ENCODE results near the gene DCANP1.

DCANP1 gene

GRCh38 chr5:135399794-135400542 lies 47.2 kb downstream of the DCANP1 start:
- H3K4me1 ChIP-seq (ENCODE audit: control insufficient read depth in 2 of 2, insufficient read depth in 1 of 2, low read depth in 1 of 2, low read length in 2 of 2), result peaks cover 5 to 20% of the 10 kb centered on the region in 2 donors
- peaks cover 0 to 17% (median 5%) of the 10 kb centered on the region in 3 experiments for H3K27me3 ChIP-seq (ENCODE audit: control insufficient read depth in 3 of 3, insufficient read depth in 3 of 3, low read depth in 1 of 3, low read length in 3 of 3)
- H3K36me3 ChIP-seq (replicated peaks in 1 of 2; ENCODE audit: control insufficient read depth in 2 of 2, insufficient read depth in 2 of 2, low read length in 2 of 2), result peaks cover 0 to 24% of the 10 kb centered on the region in 2 donors
- no peak overlapping the region for H2AK5ac ChIP-seq (ENCODE audit: low read depth, low read length)
- no peak overlapping the region for H3K18ac ChIP-seq (ENCODE audit: low read length)
- peaks cover 3% of the 10 kb centered on the region for H3K79me1 ChIP-seq (ENCODE audit: low read depth, low read length)
- peak overlapping the region; percentile 94 to 98 for H3K4me3 ChIP-seq (ENCODE audit: low read length in 2 of 2)
- no peaks in the 10 kb centered on the region for H3K9me3 ChIP-seq (replicated peaks in 1 of 2; ENCODE audit: control insufficient read depth in 2 of 2, insufficient read depth in 1 of 2, low read depth in 1 of 2, low read length in 2 of 2)
- peak overlapping the region; percentile 97 for H2AFZ ChIP-seq (ENCODE audit: low read length)
- H3K14ac ChIP-seq (ENCODE audit: low read length), result no peak overlapping the region
- no CpG with 5 or more reads among the region's 25 CpGs for WGBS, 2 donors (ENCODE audit: extremely low coverage in 2 of 2, insufficient read length in 2 of 2, insufficient replicate concordance in 1 of 2)
- no peak overlapping the region for H3K23ac ChIP-seq (ENCODE audit: low read depth, low read length, poor library complexity)
- no peak overlapping the region for H2BK15ac ChIP-seq (ENCODE audit: low read length)
- no peak overlapping the region for H2BK5ac ChIP-seq (ENCODE audit: low read length)
- H2BK12ac ChIP-seq (ENCODE audit: low read length), result no peak overlapping the region
- no peak overlapping the region for H3K4ac ChIP-seq (ENCODE audit: low read length)
- no peak for DNase-seq (ENCODE audit: low spot score)
- H3K9ac ChIP-seq (ENCODE audit: low read depth, low read length, poor library complexity), result peak overlapping the region; percentile 91
- H3K4me2 ChIP-seq (ENCODE audit: insufficient read depth, low read length, poor library complexity, severe bottlenecking), result peak overlapping the region; percentile 90
- no peak overlapping the region for H3K27ac ChIP-seq (replicated peaks; ENCODE audit: low read length)
- H2BK120ac ChIP-seq (ENCODE audit: low read depth, low read length), result no peak overlapping the region
- H4K91ac ChIP-seq (ENCODE audit: low read depth, low read length, poor library complexity), result no peak overlapping the region
- no peak overlapping the region for H4K8ac ChIP-seq (ENCODE audit: low read depth, low read length)

GRCh38 chr5:135398855-135399793 lies 48.0 kb downstream of the DCANP1 start, which contains the start of gene MACROH2A1:
MACROH2A1 (minus strand) TSS chr5:135399231; CDS start chr5:135389093, 10,138 bp downstream.
- Histone ChIP-seq H3K4me2 (ENCODE audit: insufficient read depth, low read length, poor library complexity, severe bottlenecking) (peak within 1 kb of the TSS; percentile 90), H3K4me1 (ENCODE audit: control insufficient read depth in 2 of 2, insufficient read depth in 1 of 2, low read depth in 1 of 2, low read length in 2 of 2) (peaks cover 5 to 20% of the 10 kb centered on the region in 2 donors), H2BK12ac (ENCODE audit: low read length) (no peak within 1 kb of the TSS), H2BK5ac (ENCODE audit: low read length) (peak within 1 kb of the TSS; percentile 58), H3K4ac (ENCODE audit: low read length) (no peak within 1 kb of the TSS), H4K91ac (ENCODE audit: low read depth, low read length, poor library complexity) (no peak within 1 kb of the TSS), H3K27ac (replicated peaks; ENCODE audit: low read length) (peak within 1 kb of the TSS; percentile 45), H3K9me3 (replicated peaks in 1 of 2; ENCODE audit: control insufficient read depth in 2 of 2, insufficient read depth in 1 of 2, low read depth in 1 of 2, low read length in 2 of 2) (no peaks in the 10 kb centered on the region), H3K4me3 (ENCODE audit: low read length in 2 of 2) (peak within 1 kb of the TSS; percentile 94 to 98), H2BK15ac (ENCODE audit: low read length) (peak within 1 kb of the TSS; percentile 62), H3K79me1 (ENCODE audit: low read depth, low read length) (peaks cover 3% of the 10 kb centered on the region), H3K18ac (ENCODE audit: low read length) (peak within 1 kb of the TSS; percentile 96), H3K36me3 (replicated peaks in 1 of 2; ENCODE audit: control insufficient read depth in 2 of 2, insufficient read depth in 2 of 2, low read length in 2 of 2) (peaks cover 1 to 30% of the 10 kb centered on the region in 2 donors), H4K8ac (ENCODE audit: low read depth, low read length) (peak within 1 kb of the TSS; percentile 95), H2AK5ac (ENCODE audit: low read depth, low read length) (peak within 1 kb of the TSS; percentile 70), H3K9ac (ENCODE audit: low read depth, low read length, poor library complexity) (peak within 1 kb of the TSS; percentile 91), H2AFZ (ENCODE audit: low read length) (peak within 1 kb of the TSS; percentile 97), H3K27me3 (ENCODE audit: control insufficient read depth in 3 of 3, insufficient read depth in 3 of 3, low read depth in 1 of 3, low read length in 3 of 3) (peaks cover 0 to 17% (median 5%) of the 10 kb centered on the region in 3 experiments), H3K14ac (ENCODE audit: low read length) (peak within 1 kb of the TSS; percentile 95), H3K23ac (ENCODE audit: low read depth, low read length, poor library complexity) (peak within 1 kb of the TSS; percentile 94), H2BK120ac (ENCODE audit: low read depth, low read length) (peak within 1 kb of the TSS; percentile 47)
- DNase-seq (ENCODE audit: low spot score), result peak; percentile 75
- no CpG with 5 or more reads among the region's 109 CpGs for WGBS, 2 donors (ENCODE audit: extremely low coverage in 2 of 2, insufficient read length in 2 of 2, insufficient replicate concordance in 1 of 2)

- peak overlapping the region; percentile 86 for H3K23ac ChIP-seq (ENCODE audit: low read depth, low read length, poor library complexity)
- WGBS, 2 donors (ENCODE audit: extremely low coverage in 2 of 2, insufficient read length in 2 of 2, insufficient replicate concordance in 1 of 2), result no CpG with 5 or more reads among the region's 43 CpGs
- DNase-seq (ENCODE audit: low spot score), result peak; percentile 44
- H3K4ac ChIP-seq (ENCODE audit: low read length), result no peak overlapping the region
- H2BK12ac ChIP-seq (ENCODE audit: low read length), result no peak overlapping the region
- H3K79me1 ChIP-seq (ENCODE audit: low read depth, low read length), result peaks cover 6% of the 10 kb centered on the region
- H3K4me1 ChIP-seq (ENCODE audit: control insufficient read depth in 2 of 2, insufficient read depth in 1 of 2, low read depth in 1 of 2, low read length in 2 of 2), result peaks cover 5 to 21% of the 10 kb centered on the region in 2 donors
- H3K36me3 ChIP-seq (replicated peaks in 1 of 2; ENCODE audit: control insufficient read depth in 2 of 2, insufficient read depth in 2 of 2, low read length in 2 of 2), result peaks cover 5 to 38% of the 10 kb centered on the region in 2 donors
- H2BK15ac ChIP-seq (ENCODE audit: low read length), result no peak overlapping the region
- peak overlapping the region; percentile 58 for H2BK5ac ChIP-seq (ENCODE audit: low read length)
- H3K4me2 ChIP-seq (ENCODE audit: insufficient read depth, low read length, poor library complexity, severe bottlenecking), result peak overlapping the region; percentile 67
- peak overlapping the region; percentile 91 for H3K9ac ChIP-seq (ENCODE audit: low read depth, low read length, poor library complexity)
- H3K14ac ChIP-seq (ENCODE audit: low read length), result no peak overlapping the region
- peak overlapping the region; percentile 45 for H3K27ac ChIP-seq (replicated peaks; ENCODE audit: low read length)
- H3K18ac ChIP-seq (ENCODE audit: low read length), result peak overlapping the region; percentile 96
- H3K27me3 ChIP-seq (ENCODE audit: control insufficient read depth in 3 of 3, insufficient read depth in 3 of 3, low read depth in 1 of 3, low read length in 3 of 3), result peaks cover 0 to 17% (median 5%) of the 10 kb centered on the region in 3 experiments
- no peaks in the 10 kb centered on the region for H3K9me3 ChIP-seq (replicated peaks in 1 of 2; ENCODE audit: control insufficient read depth in 2 of 2, insufficient read depth in 1 of 2, low read depth in 1 of 2, low read length in 2 of 2)
- peak overlapping the region; percentile 70 for H2AK5ac ChIP-seq (ENCODE audit: low read depth, low read length)
- H3K4me3 ChIP-seq (ENCODE audit: low read length in 2 of 2), result peak overlapping the region; percentile 94 to 98
- H2AFZ ChIP-seq (ENCODE audit: low read length), result peak overlapping the region; percentile 97
- H2BK120ac ChIP-seq (ENCODE audit: low read depth, low read length), result peak overlapping the region; percentile 27
- H4K8ac ChIP-seq (ENCODE audit: low read depth, low read length), result no peak overlapping the region
- no peak overlapping the region for H4K91ac ChIP-seq (ENCODE audit: low read depth, low read length, poor library complexity)
These were observed 48.8 kb downstream of the DCANP1 start for GRCh38 chr5:135398160-135398854.
